GM23338 (cell line): ENCODE data around the gene JPH3.

ENCODE experiments used
- CREB1 ChIP-seq: fragments of 250-450 bp; sonication (Bioruptor Pico); IDR thresholded peaks from 2 replicates; pipeline ENCODE4 v1.5.0; 2020; ENCODE audit warnings: low read depth, mild to moderate bottlenecking, moderate library complexity
- EZH2 ChIP-seq: fragments of 200-600 bp; sonication (generic); IDR thresholded peaks from one replicate; pipeline ENCODE4 v1.8.0; 2017; ENCODE audit warnings: antibody characterized with exemption, mild to moderate bottlenecking, low read depth; ENCODE audit not compliant: unreplicated experiment
- EZH2phosphoT487 ChIP-seq: fragments of 200-600 bp; sonication (generic); IDR thresholded peaks from one replicate; pipeline ENCODE4 v1.8.1; 2018; ENCODE audit warnings: antibody characterized with exemption; ENCODE audit not compliant: unreplicated experiment
- JUNB ChIP-seq: IDR thresholded peaks from one replicate; pipeline ENCODE4 v1.6.1; 2016; ENCODE audit warnings: antibody characterized with exemption; ENCODE audit not compliant: unreplicated experiment
- NANOG ChIP-seq: IDR thresholded peaks from 2 replicates; pipeline ENCODE4 v1.6.1; 2016; ENCODE audit warnings: antibody characterized with exemption, borderline replicate concordance
- POLR2AphosphoS5 ChIP-seq: IDR thresholded peaks from 2 replicates; pipeline ENCODE4 v1.6.1; 2016; ENCODE audit warnings: antibody characterized with exemption, low read depth
- STAT1 ChIP-seq: IDR thresholded peaks from one replicate; pipeline ENCODE4 v1.6.1; 2016; ENCODE audit warnings: antibody characterized with exemption; ENCODE audit not compliant: unreplicated experiment
- ZNF114 ChIP-seq: fragments of 250-450 bp; sonication (Bioruptor Pico); IDR thresholded peaks from 2 replicates; pipeline ENCODE4 v1.5.0; 2020; ENCODE audit warnings: mild to moderate bottlenecking, moderate library complexity
- ZNF331 ChIP-seq: fragments of 250-450 bp; sonication (Bioruptor Pico); IDR thresholded peaks from 2 replicates; pipeline ENCODE4 v1.5.0; 2020; ENCODE audit warnings: low read depth, mild to moderate bottlenecking, moderate library complexity
- TF ChIP-seq, protein P1 (sequence below), 2 experiments: fragments of 200-600 bp in 1 of 2; sonication (generic) in 1 of 2; conservative IDR thresholded peaks; 2 replicates each; pipeline versions ENCODE4 v1.5.1 to v1.6.1; 2016 to 2017; ENCODE audit warnings: antibody characterized with exemption in 2 of 2, low read depth in 2 of 2, mild to moderate bottlenecking in 2 of 2, moderate library complexity in 1 of 2
- TF ChIP-seq, protein P2 (sequence below): IDR thresholded peaks from one replicate; pipeline ENCODE4 v1.6.1; 2018; ENCODE audit warnings: antibody characterized with exemption; ENCODE audit not compliant: unreplicated experiment
- TF ChIP-seq, protein P3 (sequence below): fragments of 250-450 bp; sonication (Bioruptor Pico); IDR thresholded peaks from 2 replicates; pipeline ENCODE4 v1.5.0; 2020; ENCODE audit warnings: mild to moderate bottlenecking, moderate library complexity
- TF ChIP-seq, protein P4 (sequence below): IDR thresholded peaks from 2 replicates; pipeline ENCODE4 v1.6.1; 2016; ENCODE audit warnings: antibody characterized with exemption

DNA sequence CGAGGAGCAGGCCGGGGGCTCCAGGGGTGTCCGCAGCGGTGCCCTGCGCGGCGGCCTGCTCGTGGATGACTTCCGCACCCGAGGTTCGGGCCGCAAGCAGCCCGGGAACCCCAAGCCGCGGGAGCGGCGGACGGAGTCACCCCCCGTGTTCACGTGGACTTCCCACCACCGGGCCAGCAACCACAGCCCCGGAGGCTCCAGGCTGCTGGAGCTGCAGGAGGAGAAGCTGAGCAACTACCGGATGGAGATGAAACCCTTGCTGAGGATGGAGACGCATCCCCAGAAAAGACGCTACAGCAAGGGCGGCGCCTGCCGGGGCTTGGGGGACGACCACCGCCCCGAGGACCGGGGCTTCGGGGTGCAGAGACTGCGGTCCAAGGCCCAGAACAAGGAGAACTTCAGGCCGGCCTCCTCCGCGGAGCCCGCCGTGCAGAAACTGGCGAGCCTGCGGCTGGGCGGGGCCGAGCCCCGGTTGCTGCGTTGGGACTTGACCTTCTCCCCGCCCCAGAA is 87.7 kb downstream of the JPH3 start:
- TF ChIP-seq, protein P1, sequence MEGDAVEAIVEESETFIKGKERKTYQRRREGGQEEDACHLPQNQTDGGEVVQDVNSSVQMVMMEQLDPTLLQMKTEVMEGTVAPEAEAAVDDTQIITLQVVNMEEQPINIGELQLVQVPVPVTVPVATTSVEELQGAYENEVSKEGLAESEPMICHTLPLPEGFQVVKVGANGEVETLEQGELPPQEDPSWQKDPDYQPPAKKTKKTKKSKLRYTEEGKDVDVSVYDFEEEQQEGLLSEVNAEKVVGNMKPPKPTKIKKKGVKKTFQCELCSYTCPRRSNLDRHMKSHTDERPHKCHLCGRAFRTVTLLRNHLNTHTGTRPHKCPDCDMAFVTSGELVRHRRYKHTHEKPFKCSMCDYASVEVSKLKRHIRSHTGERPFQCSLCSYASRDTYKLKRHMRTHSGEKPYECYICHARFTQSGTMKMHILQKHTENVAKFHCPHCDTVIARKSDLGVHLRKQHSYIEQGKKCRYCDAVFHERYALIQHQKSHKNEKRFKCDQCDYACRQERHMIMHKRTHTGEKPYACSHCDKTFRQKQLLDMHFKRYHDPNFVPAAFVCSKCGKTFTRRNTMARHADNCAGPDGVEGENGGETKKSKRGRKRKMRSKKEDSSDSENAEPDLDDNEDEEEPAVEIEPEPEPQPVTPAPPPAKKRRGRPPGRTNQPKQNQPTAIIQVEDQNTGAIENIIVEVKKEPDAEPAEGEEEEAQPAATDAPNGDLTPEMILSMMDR (conservative IDR thresholded peaks at IDR 0.05; ENCODE audit: low read depth in 2 of 2) = no peak
- TF ChIP-seq CREB1 (CRISPR knock-in tag) (no peak), EZH2 (no peak), EZH2phosphoT487 (no peak), POLR2AphosphoS5 (no peak), ZNF331 (no peak), JUNB (no peak), STAT1 (no peak), ZNF114 (CRISPR knock-in tag) (no peak), NANOG (no peak)
- TF ChIP-seq, protein P2, sequence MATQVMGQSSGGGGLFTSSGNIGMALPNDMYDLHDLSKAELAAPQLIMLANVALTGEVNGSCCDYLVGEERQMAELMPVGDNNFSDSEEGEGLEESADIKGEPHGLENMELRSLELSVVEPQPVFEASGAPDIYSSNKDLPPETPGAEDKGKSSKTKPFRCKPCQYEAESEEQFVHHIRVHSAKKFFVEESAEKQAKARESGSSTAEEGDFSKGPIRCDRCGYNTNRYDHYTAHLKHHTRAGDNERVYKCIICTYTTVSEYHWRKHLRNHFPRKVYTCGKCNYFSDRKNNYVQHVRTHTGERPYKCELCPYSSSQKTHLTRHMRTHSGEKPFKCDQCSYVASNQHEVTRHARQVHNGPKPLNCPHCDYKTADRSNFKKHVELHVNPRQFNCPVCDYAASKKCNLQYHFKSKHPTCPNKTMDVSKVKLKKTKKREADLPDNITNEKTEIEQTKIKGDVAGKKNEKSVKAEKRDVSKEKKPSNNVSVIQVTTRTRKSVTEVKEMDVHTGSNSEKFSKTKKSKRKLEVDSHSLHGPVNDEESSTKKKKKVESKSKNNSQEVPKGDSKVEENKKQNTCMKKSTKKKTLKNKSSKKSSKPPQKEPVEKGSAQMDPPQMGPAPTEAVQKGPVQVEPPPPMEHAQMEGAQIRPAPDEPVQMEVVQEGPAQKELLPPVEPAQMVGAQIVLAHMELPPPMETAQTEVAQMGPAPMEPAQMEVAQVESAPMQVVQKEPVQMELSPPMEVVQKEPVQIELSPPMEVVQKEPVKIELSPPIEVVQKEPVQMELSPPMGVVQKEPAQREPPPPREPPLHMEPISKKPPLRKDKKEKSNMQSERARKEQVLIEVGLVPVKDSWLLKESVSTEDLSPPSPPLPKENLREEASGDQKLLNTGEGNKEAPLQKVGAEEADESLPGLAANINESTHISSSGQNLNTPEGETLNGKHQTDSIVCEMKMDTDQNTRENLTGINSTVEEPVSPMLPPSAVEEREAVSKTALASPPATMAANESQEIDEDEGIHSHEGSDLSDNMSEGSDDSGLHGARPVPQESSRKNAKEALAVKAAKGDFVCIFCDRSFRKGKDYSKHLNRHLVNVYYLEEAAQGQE = no peak
- TF ChIP-seq, protein P3, sequence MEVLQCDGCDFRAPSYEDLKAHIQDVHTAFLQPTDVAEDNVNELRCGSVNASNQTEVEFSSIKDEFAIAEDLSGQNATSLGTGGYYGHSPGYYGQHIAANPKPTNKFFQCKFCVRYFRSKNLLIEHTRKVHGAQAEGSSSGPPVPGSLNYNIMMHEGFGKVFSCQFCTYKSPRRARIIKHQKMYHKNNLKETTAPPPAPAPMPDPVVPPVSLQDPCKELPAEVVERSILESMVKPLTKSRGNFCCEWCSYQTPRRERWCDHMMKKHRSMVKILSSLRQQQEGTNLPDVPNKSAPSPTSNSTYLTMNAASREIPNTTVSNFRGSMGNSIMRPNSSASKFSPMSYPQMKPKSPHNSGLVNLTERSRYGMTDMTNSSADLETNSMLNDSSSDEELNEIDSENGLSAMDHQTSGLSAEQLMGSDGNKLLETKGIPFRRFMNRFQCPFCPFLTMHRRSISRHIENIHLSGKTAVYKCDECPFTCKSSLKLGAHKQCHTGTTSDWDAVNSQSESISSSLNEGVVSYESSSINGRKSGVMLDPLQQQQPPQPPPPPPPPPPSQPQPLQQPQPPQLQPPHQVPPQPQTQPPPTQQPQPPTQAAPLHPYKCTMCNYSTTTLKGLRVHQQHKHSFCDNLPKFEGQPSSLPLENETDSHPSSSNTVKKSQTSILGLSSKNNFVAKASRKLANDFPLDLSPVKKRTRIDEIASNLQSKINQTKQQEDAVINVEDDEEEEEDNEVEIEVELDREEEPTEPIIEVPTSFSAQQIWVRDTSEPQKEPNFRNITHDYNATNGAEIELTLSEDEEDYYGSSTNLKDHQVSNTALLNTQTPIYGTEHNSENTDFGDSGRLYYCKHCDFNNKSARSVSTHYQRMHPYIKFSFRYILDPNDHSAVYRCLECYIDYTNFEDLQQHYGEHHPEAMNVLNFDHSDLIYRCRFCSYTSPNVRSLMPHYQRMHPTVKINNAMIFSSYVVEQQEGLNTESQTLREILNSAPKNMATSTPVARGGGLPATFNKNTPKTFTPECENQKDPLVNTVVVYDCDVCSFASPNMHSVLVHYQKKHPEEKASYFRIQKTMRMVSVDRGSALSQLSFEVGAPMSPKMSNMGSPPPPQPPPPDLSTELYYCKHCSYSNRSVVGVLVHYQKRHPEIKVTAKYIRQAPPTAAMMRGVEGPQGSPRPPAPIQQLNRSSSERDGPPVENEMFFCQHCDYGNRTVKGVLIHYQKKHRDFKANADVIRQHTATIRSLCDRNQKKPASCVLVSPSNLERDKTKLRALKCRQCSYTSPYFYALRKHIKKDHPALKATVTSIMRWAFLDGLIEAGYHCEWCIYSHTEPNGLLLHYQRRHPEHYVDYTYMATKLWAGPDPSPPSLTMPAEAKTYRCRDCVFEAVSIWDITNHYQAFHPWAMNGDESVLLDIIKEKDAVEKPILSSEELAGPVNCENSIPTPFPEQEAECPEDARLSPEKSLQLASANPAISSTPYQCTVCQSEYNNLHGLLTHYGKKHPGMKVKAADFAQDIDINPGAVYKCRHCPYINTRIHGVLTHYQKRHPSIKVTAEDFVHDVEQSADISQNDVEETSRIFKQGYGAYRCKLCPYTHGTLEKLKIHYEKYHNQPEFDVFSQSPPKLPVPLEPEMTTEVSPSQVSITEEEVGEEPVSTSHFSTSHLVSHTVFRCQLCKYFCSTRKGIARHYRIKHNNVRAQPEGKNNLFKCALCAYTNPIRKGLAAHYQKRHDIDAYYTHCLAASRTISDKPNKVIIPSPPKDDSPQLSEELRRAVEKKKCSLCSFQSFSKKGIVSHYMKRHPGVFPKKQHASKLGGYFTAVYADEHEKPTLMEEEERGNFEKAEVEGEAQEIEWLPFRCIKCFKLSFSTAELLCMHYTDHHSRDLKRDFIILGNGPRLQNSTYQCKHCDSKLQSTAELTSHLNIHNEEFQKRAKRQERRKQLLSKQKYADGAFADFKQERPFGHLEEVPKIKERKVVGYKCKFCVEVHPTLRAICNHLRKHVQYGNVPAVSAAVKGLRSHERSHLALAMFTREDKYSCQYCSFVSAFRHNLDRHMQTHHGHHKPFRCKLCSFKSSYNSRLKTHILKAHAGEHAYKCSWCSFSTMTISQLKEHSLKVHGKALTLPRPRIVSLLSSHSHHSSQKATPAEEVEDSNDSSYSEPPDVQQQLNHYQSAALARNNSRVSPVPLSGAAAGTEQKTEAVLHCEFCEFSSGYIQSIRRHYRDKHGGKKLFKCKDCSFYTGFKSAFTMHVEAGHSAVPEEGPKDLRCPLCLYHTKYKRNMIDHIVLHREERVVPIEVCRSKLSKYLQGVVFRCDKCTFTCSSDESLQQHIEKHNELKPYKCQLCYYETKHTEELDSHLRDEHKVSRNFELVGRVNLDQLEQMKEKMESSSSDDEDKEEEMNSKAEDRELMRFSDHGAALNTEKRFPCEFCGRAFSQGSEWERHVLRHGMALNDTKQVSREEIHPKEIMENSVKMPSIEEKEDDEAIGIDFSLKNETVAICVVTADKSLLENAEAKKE (CRISPR knock-in tag) = no peak
- TF ChIP-seq, protein P4, sequence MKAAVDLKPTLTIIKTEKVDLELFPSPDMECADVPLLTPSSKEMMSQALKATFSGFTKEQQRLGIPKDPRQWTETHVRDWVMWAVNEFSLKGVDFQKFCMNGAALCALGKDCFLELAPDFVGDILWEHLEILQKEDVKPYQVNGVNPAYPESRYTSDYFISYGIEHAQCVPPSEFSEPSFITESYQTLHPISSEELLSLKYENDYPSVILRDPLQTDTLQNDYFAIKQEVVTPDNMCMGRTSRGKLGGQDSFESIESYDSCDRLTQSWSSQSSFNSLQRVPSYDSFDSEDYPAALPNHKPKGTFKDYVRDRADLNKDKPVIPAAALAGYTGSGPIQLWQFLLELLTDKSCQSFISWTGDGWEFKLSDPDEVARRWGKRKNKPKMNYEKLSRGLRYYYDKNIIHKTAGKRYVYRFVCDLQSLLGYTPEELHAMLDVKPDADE = no peak
